ENCODE data around the gene FOXO6.

- TF ChIP-seq CTCF (IDR thresholded peaks at IDR 0.05), result no peak
- TF ChIP-seq POLR2A (IDR thresholded peaks at IDR 0.05), result no peak
These were observed 48.1 kb upstream of the FOXO6 start for GRCh38 chr1:41312991-41313645.
